ENCODE results near the gene KSR1.

Gene KSR1

DNA sequence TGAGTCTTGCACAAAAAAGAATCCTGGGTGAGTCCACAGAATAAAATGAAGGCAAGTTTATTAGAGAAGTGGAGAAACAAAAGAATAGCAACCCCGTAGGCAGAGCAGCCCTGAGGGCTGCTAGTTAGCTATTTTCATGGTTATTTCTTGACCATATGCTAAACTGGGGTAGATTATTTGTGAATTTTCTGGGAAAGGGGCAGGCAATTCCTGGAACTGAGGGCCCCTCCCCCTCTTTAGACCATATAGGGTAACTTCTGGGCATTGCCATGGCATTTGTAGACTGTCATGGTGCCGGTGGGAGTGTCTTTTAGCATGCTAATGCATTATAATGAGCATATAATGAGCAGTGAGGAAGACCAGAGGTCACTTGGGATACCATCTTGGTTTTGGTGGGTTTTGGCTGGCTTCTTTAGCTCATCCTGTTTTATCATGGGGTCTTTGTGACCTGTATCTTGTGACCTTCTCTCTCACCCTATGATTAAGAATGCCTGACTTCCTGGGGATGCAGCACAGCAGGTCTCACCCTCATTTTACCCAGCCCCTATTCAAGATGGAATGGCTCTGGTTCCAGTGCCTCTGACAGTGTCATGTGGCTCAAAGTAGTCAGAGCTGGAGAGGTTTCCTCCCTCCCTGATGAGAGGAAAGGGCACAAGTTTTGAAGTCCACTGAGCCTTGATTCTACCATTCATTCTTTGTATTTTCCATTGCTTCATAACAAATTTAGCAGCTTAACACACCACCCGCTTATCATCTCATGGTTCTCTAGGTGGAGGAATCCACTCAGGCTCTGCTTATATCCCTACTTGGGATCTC lies 119.1 kb downstream of the KSR1 start:
- no peak for DNase-seq

DNA sequence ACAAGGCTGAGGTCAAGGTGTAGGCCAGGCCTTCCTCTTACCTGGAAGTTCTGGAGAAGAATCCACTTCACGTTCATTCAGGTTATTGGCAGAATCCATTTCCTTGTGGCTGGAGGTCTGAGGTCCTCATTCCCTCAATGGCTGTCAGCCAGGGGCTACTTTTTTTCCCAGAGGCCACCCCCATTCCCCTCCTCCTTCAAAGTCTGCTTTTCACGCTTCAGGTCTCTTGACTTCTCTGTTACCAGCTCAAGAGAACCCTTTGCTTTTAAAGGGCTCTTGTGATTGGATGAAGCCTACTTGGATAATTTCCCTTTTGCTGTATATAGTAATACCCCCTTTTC lies 119.6 kb downstream of the KSR1 start:
- no peak for DNase-seq

DNA sequence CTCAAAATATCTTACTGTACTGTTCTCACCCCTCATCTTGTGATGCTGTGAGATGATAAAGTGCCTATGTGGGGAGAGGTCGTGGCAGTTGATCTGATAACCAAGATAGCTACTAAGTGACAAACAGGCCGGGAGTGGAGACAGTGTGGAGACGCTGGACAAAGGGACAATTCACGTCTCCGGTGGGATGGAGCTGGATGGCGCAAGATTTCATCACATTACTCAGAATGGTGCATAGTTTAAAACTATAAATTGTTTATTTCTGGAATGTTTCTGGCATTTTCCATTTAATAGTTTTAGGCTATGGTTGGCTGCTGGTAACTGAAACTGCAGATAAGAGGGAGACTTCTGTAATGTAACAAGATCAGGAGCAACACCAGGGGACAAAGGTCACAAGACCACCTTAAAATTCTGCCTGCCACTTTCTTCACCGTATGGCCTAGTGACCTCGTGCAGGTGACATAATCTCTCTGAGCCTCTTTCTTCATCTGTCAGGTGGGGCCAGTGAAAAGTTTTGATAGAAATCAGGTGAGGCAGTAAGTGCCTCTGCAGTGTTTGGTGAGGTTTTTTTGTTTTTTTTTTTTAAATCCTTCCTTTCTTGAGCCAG lies 120.3 kb downstream of the KSR1 start:
- no peak for DNase-seq

DNA sequence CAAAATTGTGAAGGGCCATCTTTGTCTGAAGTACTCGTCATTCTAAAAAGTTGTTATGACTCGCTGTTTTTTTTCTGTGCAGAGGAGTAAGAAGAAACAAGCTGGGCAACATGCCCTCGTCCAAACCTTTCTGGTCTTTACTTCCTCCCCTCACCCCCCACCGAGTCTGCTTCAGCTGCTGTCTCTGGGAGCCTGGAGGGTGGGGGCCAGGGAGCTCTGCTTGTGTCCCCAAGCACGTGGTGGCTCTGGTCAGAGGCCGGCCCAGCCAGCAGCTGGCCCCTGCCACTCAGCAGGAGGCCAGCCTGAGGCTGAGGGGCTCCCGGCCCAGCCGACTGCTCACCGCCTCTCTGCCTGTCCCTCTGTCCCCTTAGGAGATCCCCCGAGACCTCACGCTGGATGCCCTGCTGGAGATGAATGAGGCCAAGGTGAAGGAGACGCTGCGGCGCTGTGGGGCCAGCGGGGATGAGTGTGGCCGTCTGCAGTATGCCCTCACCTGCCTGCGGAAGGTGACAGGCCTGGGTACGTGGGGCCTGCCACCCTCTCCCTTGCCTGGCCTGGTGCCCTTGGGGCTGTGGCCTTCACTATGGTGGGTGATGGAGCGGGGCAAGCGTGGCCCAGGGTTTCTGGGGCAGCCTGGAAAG lies 121.0 kb downstream of the KSR1 start:
- no peak for DNase-seq

DNA sequence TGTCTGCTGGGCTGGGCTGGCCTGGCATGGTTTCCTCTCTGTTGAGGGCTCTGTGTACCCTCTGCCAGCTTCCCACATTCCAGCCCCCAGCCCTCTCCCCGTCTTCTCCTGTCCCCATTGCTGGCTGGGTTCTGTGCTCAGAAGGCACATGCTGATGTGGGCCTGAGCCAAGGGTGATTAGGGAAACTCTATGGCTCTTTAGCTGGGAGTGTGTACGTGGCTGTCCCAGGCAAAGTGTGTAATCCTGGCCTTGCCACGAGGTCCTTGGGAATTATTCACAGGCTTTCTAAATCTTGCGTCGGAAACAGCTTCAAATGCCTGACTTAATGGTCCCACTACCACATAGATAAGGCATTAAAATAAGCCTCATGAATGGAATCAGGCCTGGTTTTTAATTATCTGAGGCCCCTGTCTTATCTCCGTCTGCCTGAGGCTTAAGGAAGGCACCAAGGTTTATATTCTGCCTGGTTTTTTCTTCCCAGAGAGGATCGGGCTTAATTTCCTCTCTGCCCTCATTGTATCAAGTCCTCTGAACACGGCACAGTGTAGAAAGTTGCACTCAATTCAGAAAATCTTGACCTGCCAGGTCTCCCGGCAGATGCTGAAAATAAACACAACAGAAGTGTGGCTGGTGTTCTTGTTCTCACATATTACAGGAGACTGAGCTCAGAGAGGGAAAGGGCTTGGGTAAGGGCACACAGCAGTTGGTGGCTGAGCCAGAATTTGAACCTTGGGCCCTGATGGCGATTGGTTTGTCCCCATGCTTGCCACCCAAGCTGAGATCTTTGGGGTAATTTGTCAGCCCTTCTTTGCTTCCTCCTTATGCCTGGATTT lies 121.9 kb downstream of the KSR1 start:
- DNase-seq: no peak

DNA sequence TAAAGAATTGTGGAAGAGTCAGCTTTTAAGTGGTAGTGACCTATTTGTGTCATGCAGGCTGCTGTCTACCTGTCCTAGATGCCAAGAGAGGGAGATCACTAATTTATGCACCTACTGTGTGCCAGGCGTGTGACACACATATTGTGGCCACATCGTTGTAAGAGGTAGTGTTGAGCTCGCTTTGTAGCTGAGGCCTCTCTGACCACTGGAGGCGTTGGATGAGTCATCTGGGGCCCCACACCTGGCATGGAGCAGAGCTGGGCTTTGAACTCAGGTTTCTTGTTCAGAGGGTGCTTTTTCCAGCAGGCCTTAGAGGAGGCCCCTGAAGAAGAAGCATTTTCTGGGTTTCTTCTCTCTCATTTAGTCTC lies 122.5 kb downstream of the KSR1 start:
- peak; percentile 70 for DNase-seq

DNA sequence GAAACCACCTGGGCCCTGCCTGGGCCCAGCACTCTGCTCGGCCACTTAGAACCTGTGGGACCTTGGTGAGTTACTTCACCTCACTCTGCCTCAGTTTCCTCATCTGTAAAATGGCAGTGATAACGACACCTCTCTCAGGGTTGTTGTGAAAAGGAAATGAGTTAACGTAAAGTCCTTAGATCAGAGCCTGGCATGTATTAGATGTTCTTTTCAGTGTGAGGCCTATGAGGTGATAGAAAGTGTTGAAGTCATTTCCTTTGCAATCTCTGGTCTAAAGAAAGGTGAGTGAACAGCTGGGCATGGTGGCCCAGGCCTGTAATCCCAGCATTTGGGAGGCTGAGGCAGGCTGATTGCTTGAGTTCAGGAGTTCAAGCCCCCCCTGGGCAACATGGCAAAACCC lies 123.1 kb downstream of the KSR1 start:
- no peak for DNase-seq

DNA sequence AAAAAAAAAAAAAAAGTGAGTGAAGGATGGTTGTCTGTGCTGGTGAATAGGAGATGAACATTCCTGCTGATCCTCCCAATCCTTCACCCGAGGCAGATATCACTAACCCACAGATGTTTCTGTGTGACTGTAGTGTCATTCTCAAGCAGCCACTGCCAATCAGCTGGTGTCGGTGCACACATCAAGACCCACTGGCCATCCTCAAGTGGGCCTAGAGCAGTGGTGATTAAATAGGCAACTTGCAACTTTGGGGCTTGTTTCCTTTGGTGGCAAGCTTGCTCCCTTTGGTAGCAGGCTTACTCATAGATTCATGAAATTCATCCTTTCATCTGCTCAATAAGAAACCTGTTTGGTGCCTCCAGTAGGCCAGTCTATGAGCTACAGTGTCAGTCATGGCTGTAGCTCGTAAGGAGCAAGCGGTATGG lies 123.7 kb downstream of the KSR1 start:
- no peak for DNase-seq

DNA sequence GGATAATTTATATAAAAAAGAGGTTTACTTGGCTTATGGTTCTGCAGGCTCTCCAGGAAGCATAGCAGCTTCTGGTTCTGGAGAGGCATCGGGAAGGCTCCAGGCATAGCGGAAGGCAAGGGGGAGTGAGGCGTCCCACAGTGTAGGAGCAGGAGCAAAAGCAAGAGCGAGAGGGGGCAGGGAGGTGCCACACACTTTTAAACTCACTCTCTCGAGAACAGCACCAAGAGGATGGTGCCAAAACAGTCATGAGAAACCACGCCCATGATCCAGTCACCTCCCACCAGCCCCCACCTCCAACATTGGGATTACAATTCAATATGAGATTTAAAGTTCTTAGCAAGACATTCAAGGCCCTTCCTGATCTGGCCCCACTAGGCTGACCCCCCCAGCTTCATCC lies 124.8 kb downstream of the KSR1 start:
- no peak for DNase-seq

DNA sequence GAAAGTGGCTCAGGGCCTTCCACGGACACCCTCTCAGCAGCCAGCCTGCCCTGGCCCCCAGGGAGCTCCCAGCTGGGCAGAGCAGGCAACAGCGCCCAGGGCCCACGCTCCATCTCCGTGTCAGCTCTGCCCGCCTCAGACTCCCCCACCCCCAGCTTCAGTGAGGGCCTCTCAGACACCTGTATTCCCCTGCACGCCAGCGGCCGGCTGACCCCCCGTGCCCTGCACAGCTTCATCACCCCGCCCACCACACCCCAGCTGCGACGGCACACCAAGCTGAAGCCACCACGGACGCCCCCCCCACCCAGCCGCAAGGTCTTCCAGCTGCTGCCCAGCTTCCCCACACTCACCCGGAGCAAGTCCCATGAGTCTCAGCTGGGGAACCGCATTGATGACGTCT lies 126.4 kb downstream of the KSR1 start:
- no peak for DNase-seq

DNA sequence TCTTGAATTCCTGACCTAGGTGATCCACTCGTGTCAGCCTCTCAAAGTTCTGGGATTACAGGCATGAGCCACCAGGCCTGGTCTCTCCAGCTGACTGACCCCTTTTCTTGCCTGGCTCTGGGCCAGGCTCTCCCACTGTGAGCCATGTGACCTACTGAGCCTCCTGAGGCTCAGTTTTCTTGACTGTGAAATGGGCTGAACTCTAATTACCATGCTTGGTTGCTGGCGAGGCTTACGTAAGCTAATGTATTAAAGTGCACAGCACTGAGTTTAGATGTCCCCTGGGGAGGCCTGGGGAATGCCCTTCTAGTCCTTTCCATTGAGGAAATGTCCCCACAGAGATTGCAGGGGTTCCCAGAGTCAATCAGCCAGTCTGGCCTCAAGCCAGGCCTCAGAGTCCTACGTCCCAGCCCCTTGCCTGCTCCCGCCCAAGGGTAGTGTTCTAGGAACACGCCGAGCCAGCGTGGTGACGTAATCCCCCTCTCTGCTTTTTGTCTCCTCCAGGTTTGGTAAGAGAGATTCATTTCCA lies 129.0 kb downstream of the KSR1 start:
- DNase-seq: no peak

DNA sequence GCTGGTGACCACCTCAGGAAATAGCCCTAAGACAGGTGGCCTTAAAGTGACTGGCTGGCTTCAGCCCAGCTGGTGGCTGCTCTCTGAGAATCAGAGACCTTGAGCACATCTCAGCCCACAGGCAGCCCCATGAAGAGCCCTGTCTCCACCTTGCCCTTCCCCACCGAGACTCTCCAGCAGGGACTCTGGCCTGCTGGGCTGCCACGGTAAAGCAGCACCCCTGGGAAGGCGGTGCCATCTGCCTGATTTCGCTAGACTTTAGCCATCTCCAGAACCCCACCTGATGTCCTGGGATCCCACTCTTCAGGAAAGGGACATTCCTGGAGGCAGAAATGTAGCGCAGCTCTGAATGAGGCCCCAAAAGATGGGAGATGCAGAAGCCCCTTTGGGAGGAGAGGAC lies 129.5 kb downstream of the KSR1 start:
- no peak for DNase-seq

DNA sequence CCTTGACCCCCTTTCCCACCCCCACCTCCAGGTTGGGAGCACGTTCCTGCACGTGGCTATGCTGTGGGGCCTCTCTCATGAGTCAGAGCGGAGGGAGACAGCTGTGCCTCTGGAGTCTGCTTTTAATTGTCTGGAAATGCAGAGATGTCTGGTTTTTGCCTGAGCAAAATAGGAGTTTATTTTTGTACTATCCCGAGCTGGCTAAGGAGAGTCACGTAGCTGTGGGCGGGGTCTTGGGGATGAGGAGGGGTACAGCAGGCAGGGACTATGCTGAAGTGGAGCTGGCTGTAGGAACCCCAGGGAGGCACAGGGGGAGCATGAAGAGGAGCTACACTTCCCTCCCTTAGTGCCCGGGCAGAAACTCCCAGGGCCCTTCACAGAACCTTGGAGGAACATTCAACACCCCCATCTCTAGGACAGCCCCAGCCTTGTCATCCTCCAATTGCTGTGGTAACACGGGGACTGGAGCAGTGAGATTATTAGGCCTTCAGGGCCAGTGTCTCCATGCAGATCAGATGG lies 130.0 kb downstream of the KSR1 start:
- no peak for DNase-seq

DNA sequence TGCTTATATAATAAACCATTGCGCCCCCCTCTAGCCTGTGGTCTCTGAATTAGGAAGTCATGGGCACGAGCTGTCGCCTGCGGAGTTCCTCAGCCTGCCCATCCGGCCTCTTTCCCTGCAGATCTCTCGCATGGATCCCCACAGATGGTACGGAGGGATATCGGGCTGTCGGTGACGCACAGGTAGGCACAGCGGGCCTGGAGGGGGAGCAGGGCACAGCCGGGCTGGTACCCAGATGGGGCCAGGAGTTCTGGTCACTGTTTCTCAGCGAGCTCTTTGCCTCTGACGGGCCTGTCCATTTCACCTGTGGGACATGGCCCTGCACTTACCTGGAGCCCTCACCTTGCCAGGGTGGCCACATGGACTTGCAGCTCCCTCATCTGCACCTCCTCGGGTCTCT lies 132.1 kb downstream of the KSR1 start:
- DNase-seq: no peak

DNA sequence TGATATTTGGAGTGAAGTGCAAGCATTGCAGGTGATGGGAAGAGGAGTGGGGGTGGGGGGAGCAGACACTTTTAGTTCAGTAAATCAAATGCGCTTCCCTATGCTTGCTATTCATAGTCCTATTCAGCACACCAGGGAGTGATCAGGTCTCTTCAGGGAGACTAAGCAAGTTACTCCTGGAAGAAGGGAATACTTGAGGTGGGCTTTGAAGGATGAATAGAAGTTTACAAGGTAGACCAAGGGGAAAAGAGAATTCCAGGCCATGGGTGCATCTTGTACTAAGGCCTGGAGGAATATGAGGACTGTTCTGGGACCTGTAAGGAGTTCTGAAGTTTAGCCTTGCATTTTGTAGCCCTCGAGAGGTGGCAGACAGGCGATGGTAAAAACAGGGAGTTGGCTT lies 134.6 kb downstream of the KSR1 start:
- DNase-seq: no peak

DNA sequence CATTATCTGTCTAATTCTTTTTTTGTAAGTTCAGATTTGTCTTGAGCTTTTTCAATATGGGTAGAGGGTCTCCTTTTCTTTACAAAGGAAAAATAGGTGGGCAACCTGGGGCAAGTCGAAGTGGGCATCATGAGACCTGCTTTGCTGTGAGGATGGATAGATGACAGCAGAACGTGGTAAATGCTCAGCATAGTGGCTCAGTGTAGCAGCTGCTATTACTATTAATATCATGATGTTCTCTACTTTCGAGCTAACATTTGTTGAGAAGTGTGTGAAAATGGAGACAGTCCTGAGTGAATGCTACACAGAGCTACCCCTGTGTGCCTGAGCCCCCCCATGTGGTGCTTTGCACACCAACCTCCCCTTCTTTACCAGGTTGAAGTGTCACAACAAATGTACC lies 135.7 kb downstream of the KSR1 start:
- no peak for DNase-seq

DNA sequence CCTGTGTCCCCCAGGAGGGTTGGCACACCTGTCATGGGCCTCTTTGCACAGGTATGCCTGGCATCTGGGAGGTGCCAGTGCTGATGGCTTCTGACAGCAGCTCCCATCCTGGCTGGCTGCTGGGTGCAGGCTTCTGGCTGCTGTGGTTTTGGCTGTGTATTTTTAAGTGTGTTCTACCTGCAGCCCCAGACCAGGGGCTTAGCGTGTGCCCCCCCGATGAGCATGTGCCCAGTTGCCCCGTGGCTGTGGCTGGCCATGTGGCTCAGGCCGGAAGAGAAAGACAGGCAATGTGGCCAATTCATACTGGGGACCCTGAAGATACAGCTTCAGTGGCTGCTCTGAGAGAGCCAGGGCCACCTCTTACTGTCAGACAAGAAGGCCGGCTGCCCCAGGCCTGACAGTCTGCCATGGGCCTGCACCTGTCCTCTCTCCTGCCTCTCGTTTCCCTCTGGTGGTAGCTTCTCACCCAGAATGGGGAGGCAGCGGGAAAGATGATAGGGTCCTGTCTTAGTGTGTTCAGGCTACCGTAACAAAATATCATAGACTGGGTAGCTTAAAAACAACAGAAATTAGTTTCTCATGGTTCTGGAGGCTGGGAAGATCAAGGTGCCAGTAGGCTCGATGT lies 137.1 kb downstream of the KSR1 start:
- DNase-seq: no peak

DNA sequence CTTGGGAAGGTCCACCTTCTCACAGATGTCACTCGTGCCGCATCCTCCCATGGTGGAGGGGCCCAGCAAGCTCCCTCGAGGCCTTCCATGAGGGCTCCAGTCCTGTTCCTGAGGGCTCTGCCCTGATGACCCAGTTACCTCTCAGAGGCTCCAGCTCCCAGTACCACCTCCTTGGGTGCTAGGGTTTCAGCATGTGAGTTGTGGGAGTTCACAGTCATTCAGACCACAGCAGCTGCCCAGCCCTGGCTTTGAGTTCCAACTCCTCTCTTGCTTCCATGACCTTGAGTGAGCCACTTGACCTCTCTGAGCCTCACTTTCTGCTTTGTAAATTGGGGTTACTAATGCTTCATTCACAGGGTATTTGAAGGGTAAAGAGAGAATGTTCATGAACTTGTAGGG lies 137.6 kb downstream of the KSR1 start:
- no peak for DNase-seq

DNA sequence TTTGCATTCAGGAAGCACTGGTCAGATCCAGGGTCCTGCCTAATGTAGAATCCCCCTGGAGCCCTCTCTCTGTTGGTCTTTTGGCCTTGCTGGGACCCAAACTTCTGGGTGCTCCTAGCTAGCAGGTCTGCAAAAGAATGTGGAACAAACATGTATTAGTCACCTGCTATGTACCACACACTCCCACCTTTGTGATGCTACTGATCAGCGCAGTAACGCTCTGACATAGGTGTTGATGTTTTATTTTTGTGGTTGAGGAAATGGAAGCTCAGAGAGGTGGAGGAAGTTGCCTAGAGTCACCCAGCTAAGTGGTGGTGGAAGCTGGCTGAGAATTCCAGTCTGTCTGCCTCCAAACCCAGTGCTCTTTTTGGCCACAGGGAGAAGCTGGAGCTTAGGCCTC lies 139.0 kb downstream of the KSR1 start:
- DNase-seq: no peak

DNA sequence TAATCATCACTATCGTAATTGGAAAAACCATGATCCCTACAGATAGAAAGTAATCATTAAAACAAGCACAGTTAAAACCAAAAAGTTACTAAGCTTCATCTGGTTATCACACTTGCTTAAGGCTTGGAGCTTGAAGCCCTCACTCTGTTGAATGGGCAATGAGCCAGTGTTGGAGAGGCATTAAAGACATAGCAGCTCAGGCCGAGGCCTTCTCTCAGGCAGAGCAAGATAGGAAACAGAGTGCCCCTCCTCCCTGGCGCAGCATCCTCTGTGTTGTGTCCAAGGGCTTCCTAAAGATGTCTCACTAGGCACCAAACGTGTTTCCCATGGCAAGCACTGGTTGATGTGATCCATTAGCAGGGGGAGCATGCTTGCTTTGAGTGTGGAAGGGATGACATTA lies 139.8 kb downstream of the KSR1 start:
- no peak for DNase-seq

DNA sequence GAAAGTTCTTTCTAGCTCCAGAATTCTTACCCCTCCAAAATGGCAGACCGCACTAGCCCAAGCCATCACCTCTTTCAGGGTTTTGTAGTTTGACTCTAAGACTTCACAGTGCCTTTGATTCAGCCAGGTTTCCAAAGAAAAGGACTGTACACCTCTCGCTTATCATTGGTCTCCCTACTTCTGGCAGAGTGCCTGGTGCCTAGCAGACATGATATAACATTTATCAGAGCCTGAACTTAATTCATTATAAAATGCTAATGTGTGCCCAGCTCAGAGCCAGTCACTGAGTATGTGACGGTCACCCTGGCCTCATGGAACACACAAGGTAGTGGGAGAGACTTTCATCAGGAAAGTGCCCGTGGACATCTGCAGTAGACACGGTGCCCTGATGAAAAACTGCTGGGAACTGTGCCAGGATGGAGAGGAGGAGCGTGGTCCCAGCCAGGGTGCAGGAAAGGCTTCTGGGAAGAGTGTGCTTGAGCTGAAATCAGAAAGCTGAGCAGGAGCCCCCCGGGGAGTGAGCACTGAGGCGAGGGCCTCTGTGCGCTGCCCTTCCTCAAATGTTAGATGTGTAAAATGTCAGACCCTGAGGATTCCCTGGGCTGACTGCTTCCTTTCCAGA lies 140.4 kb downstream of the KSR1 start:
- DNase-seq: no peak

DNA sequence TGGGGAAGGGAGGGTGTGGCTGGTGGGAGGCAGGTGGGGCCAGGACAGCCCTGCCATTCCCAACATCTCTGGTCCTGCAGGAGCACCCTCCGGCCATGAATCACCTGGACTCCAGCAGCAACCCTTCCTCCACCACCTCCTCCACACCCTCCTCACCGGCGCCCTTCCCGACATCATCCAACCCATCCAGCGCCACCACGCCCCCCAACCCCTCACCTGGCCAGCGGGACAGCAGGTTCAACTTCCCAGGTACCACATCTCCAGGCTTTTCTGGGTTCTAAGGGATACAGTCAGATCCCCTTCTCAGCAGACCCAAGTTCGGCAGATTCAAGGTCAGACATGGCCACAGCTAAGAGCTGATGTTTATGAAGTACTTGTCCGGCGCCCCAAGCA lies 140.9 kb downstream of the KSR1 start:
- DNase-seq: no peak
